22Rv1 (cell line): ENCODE results near the gene POPDC2.

Source experiments
- CTCF ChIP-seq: fragments of 450-650 bp; IDR thresholded peaks from 2 replicates; pipeline ENCODE4 v1.5.1; 2017; ENCODE audit warnings: mild to moderate bottlenecking
- ZFX ChIP-seq: fragments of 450-650 bp; IDR thresholded peaks from 2 replicates; pipeline ENCODE4 v1.6.1; 2017; ENCODE audit warnings: antibody characterized with exemption, borderline replicate concordance

- no peak for TF ChIP-seq CTCF
- no peak for TF ChIP-seq ZFX
These were observed 10.6 kb downstream of the POPDC2 start for GRCh38 chr3:119649761-119650160.
